H1 (cell line): ENCODE results near the gene GPRIN1. TPM values are rescaled to one million over a fixed set of nuclear protein-coding genes. Genes with fewer than 3 reads are reported as not detected.
A peak's percentile ranks its signal among the peaks of the same experiment; 100 is the strongest.

Experiments used
- CTCF ChIA-PET: fragments of 300-600 bp; sonication (Branson Sonifier 250); formaldehyde crosslinking; loops from one replicate; lab custom pipeline; 2021; ENCODE audit not compliant: partially characterized antibody; lab: Charles Lee
- POLR2A ChIA-PET: fragments of 300-600 bp; sonication (Branson Sonifier 250); formaldehyde crosslinking; loops from one replicate; lab custom pipeline; 2021; ENCODE audit warnings: inconsistent platforms; ENCODE audit not compliant: partially characterized antibody; lab: Charles Lee
- DNase-seq, 2 experiments: peaks; one replicate each; pipeline versions ENCODE4 v3.0.0 to v3.0.0-alpha.2; 2010 to 2022; ENCODE audit warnings: low spot score in 2 of 2, low read depth in 1 of 2, mixed read lengths in 1 of 2
- FAIRE-seq: peaks from 2 replicates; lab custom pipeline; 2011; peaks lifted over from hg19 to GRCh38; lab: Jason Lieb, UNC
- H2AFZ ChIP-seq: 2 replicates; pipeline ENCODE4 v1.8.1; 2012; ENCODE audit warnings: low read length, inconsistent platforms
- H2AK5ac ChIP-seq: 2 replicates; pipeline ENCODE4 v1.6.1; 2013; ENCODE audit warnings: low read depth, low read length
- H2BK120ac ChIP-seq: replicated peaks from 2 replicates; pipeline ENCODE3; 2013; ENCODE audit warnings: low read depth, low read length, inconsistent platforms
- H2BK12ac ChIP-seq: 2 replicates; pipeline ENCODE4 v1.6.1; 2013; ENCODE audit warnings: low read depth, low read length
- H2BK15ac ChIP-seq: 2 replicates; pipeline ENCODE4 v1.6.1; 2013; ENCODE audit warnings: low read length
- H2BK20ac ChIP-seq: 2 replicates; pipeline ENCODE4 v1.6.1; 2013; ENCODE audit warnings: low read length
- H2BK5ac ChIP-seq: 2 replicates; pipeline ENCODE4 v1.6.1; 2013; ENCODE audit warnings: low read depth, low read length
- H3K14ac ChIP-seq: 2 replicates; pipeline ENCODE4 v1.6.1; 2013; ENCODE audit warnings: inconsistent platforms; ENCODE audit not compliant: insufficient read length
- H3K18ac ChIP-seq: 2 replicates; pipeline ENCODE4 v1.6.1; 2013; ENCODE audit warnings: low read length; ENCODE audit errors: extremely low read depth
- H3K23ac ChIP-seq: 2 replicates; pipeline ENCODE4 v1.6.1; 2013; ENCODE audit warnings: inconsistent platforms; ENCODE audit not compliant: insufficient read length
- H3K23me2 ChIP-seq: 2 replicates; pipeline ENCODE4 v1.6.1; 2013; ENCODE audit warnings: low read depth, low read length
- H3K27ac ChIP-seq: 2 replicates; pipeline ENCODE4 v1.6.1; 2011; ENCODE audit warnings: low read depth, low read length, inconsistent platforms
- H3K27me3 ChIP-seq, 4 experiments: replicated peaks in 1 of 4; 1 replicate in 1 of 4; 2 replicates in 3 of 4; pipeline versions ENCODE4 v1.6.1 to v1.8.1; 2011 to 2013; ENCODE audit warnings: low read length in 3 of 4, mild to moderate bottlenecking in 3 of 4, inconsistent platforms in 2 of 4, mixed read lengths in 2 of 4, moderate library complexity in 1 of 4; ENCODE audit not compliant: control insufficient read depth in 3 of 4, insufficient read depth in 3 of 4; ENCODE audit errors: extremely low read depth in 1 of 4
- H3K36me3 ChIP-seq, 4 experiments: 2 replicates each; pipeline versions ENCODE4 v1.6.1 to v1.8.1; 2011 to 2013; ENCODE audit warnings: mild to moderate bottlenecking in 4 of 4, low read length in 3 of 4, moderate library complexity in 2 of 4, control low read depth in 1 of 4, inconsistent platforms in 1 of 4; ENCODE audit not compliant: insufficient read depth in 4 of 4, control insufficient read depth in 2 of 4
- H3K4ac ChIP-seq: replicated peaks from 2 replicates; pipeline ENCODE3; 2013; ENCODE audit warnings: low read length, low read depth, mixed read lengths, inconsistent platforms; ENCODE audit not compliant: insufficient read length
- H3K4me1 ChIP-seq, 4 experiments: replicated peaks in 1 of 4; 1 replicate in 1 of 4; 2 replicates in 3 of 4; pipeline versions ENCODE4 v1.6.1 to v1.8.1; 2011 to 2013; ENCODE audit warnings: low read length in 3 of 4, inconsistent platforms in 2 of 4, mixed read lengths in 1 of 4; ENCODE audit not compliant: insufficient read depth in 4 of 4, control insufficient read depth in 3 of 4
- H3K4me2 ChIP-seq, 2 experiments: 2 replicates each; pipeline versions ENCODE4 v1.6.1 to v1.8.1; 2011 to 2013; ENCODE audit warnings: low read depth in 2 of 2, low read length in 2 of 2, control low read depth in 1 of 2, inconsistent platforms in 1 of 2, mild to moderate bottlenecking in 1 of 2; ENCODE audit not compliant: insufficient read depth in 1 of 2
- H3K4me3 ChIP-seq, 4 experiments: fragments of 200-600, 300-600 bp in 1 of 4; sonication (generic), shearing (Covaris generic), sonication (Bioruptor Twin) in 1 of 4; 2 replicates each; pipeline versions ENCODE4 v1.5.1 to v1.8.1; 2011 to 2016; ENCODE audit warnings: low read length in 4 of 4, low read depth in 3 of 4, control low read depth in 2 of 4, inconsistent platforms in 2 of 4, mild to moderate bottlenecking in 2 of 4, mixed read lengths in 1 of 4, moderate library complexity in 1 of 4; ENCODE audit not compliant: insufficient read depth in 2 of 4; ENCODE audit errors: extremely low read depth in 1 of 4
- H3K56ac ChIP-seq: replicated peaks from 2 replicates; pipeline ENCODE3; 2013; ENCODE audit warnings: low read depth, mild to moderate bottlenecking, mixed read lengths, low read length, inconsistent platforms; ENCODE audit not compliant: insufficient read length
- H3K79me1 ChIP-seq: 2 replicates; pipeline ENCODE4 v1.6.1; 2013; ENCODE audit warnings: low read depth, low read length, control low read depth
- H3K79me2 ChIP-seq, 2 experiments: 2 replicates each; pipeline versions ENCODE4 v1.6.1 to v1.8.1; 2012 to 2013; ENCODE audit warnings: low read length in 2 of 2, mild to moderate bottlenecking in 2 of 2, inconsistent platforms in 1 of 2; ENCODE audit not compliant: insufficient read depth in 2 of 2, control insufficient read depth in 1 of 2
- H3K9ac ChIP-seq, 4 experiments: replicated peaks in 1 of 4; 1 replicate in 1 of 4; 2 replicates in 3 of 4; pipeline versions ENCODE4 v1.6.1 to v1.8.1; 2011 to 2013; ENCODE audit warnings: low read depth in 3 of 4, low read length in 3 of 4, control low read depth in 2 of 4, mild to moderate bottlenecking in 2 of 4, moderate library complexity in 2 of 4, inconsistent platforms in 1 of 4; ENCODE audit errors: extremely low read depth in 1 of 4
- H3K9me3 ChIP-seq, 2 experiments: 2 replicates each; pipeline versions ENCODE4 v1.6.1 to v1.8.1; 2012 to 2013; ENCODE audit warnings: mild to moderate bottlenecking in 2 of 2, moderate library complexity in 2 of 2, control low read depth in 1 of 2, inconsistent platforms in 1 of 2, low read depth in 1 of 2, low read length in 1 of 2, mixed read lengths in 1 of 2; ENCODE audit not compliant: insufficient read depth in 2 of 2
- H4K20me1 ChIP-seq, 2 experiments: replicated peaks in 1 of 2; 2 replicates each; pipeline versions ENCODE3 to v1.8.1; 2011 to 2013; ENCODE audit warnings: inconsistent platforms in 2 of 2, low read length in 2 of 2, mild to moderate bottlenecking in 1 of 2; ENCODE audit not compliant: insufficient read depth in 2 of 2, control insufficient read depth in 1 of 2
- H4K5ac ChIP-seq: 2 replicates; pipeline ENCODE4 v1.6.1; 2013; ENCODE audit warnings: low read length, low read depth, mixed read lengths, inconsistent platforms; ENCODE audit not compliant: insufficient read length
- H4K8ac ChIP-seq: 2 replicates; pipeline ENCODE4 v1.8.0; 2013; ENCODE audit warnings: mild to moderate bottlenecking, moderate library complexity, low read length, inconsistent platforms; ENCODE audit not compliant: insufficient read depth; ENCODE audit errors: extremely low read depth
- H4K91ac ChIP-seq: replicated peaks from 2 replicates; pipeline ENCODE3; 2013; ENCODE audit warnings: low read length, mixed read lengths, inconsistent platforms; ENCODE audit not compliant: insufficient read length
- RFX5 ChIP-seq: IDR thresholded peaks from 2 replicates; pipeline ENCODE4 v1.6.1; 2011; ENCODE audit warnings: low read depth, low read length, improper control_type of control experiment, borderline replicate concordance
- WGBS, 2 experiments: shearing (Covaris generic) in 1 of 2; methylation state at CpG; one replicate each; pipeline versions ENCODE4 v1.1.6 to v1.1.7; 2013 to 2015; ENCODE audit warnings: low lambda C conversion rate in 2 of 2, mixed read lengths in 2 of 2, inconsistent platforms in 1 of 2, low coverage in 1 of 2, missing lambda C conversion rate in 1 of 2; ENCODE audit not compliant: insufficient replicate concordance in 2 of 2, insufficient coverage in 1 of 2, insufficient read length in 1 of 2; ENCODE audit errors: extremely low coverage in 1 of 2, missing lambda C conversion rate in 1 of 2; 5-methylcytosine and 5-hydroxymethylcytosine counted together
- polyA plus RNA-seq, 7 experiments: library from polyadenylated mRNA; depleted of rRNA in 3 of 7; stranded (reverse) in 5 of 7; unstranded in 2 of 7; fragments of >200 nt in 5 of 7; fragments of 200-250 nt in 2 of 7; gene quantifications; 1 replicate in 5 of 7; 2 replicates in 1 of 7; 4 replicates in 1 of 7; pipeline versions ENCODE4 v1.2.1 to v1.2.3, GENCODE V29; 2011 to 2013; ENCODE audit warnings: missing spikeins in 2 of 7, mixed read lengths in 2 of 7
- total RNA-seq: library from RNA; stranded (reverse); fragmentation: NEBNext Ultra II Directional; extraction: Animal tissue kit (Norgen Biotek cat#: 25700); gene quantifications from 2 replicates; pipeline ENCODE4 v1.2.1, GENCODE V29; 2021
- TF ChIP-seq, protein P1 (sequence below): IDR thresholded peaks from 2 replicates; pipeline ENCODE4 v1.6.1; 2012; ENCODE audit warnings: inconsistent platforms

The GPRIN1 gene
- total and polyA plus RNA-seq, 2 of the 8 experiments (the other 6 are each of a cell fraction or from before 2014, with no cell fraction given): 3.3 to 12.0 TPM

DNA sequence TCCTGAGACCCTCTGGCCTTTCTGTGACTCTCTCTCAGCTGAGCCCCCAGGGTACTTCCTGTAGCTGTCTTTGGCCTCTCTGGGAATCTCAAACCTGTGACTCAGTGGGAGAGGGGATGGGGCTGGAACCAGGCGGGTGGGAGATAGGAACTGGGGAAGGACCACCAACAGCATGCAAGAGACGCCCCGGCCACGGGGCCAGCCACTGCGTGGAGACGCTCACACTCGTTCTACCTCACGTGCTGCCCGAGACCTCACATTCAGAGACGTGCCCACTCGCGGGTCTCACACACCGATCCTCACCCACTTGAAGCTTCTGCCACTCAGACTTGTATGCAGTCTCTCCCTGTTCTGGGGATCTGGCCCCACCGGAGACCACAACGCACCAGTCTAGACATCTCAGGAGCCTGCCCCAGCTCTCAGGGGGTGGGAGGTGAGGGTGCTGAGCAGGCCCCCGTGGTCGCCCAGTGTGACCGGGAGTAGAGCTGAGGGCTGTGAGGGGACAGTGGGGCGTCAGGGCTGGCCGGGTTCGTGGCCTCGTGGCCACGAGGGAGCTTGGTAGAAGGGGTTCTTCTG is 13.8 kb downstream of the GPRIN1 start:
- no peaks in the 10 kb centered on the region for H3K79me1 ChIP-seq
- peak overlapping the region in 1 of 4 experiments; percentile 55; a peak in 2 of 8 replicates for H3K4me3 ChIP-seq
- peaks cover 0 to 19% (median 7%) of the 10 kb centered on the region in 4 experiments; a peak in 4 of 7 replicates for H3K27me3 ChIP-seq
- H2AK5ac ChIP-seq: no peak overlapping the region
- FAIRE-seq (no peak), DNase-seq (no peak)
- POLR2A ChIA-PET: interaction anchor here (0.7 to 3.3 kb wide), 8 partner anchors 10 to 60 kb away, joined by 3 to 23 read pairs (median 4); partner anchors contain the start of genes EIF4E1B, RNF44 and SNCB
- CTCF ChIA-PET: interaction anchor here (0.5 to 5.6 kb wide), 18 partner anchors 10 to 249 kb away, joined by 3 to 37 read pairs (median 5); partner anchors contain the start of gene CDHR2
- peaks cover 4 to 9% of the 10 kb centered on the region in 2 experiments; a peak in 2 of 4 replicates for H3K9me3 ChIP-seq
- no peak overlapping the region for H2BK20ac ChIP-seq
- no peak overlapping the region for H3K9ac ChIP-seq
- H3K14ac ChIP-seq: no peak overlapping the region
- H3K56ac ChIP-seq: no peak overlapping the region
- H2AFZ ChIP-seq: peak overlapping the region; percentile 8; the same call in 1 of the 2 replicates
- peak overlapping the region; percentile 38; the same call in 1 of the 2 replicates for H4K8ac ChIP-seq
- H3K79me2 ChIP-seq: no peaks in the 10 kb centered on the region
- H3K18ac ChIP-seq: no peak overlapping the region
- H3K4ac ChIP-seq: no peak overlapping the region
- H3K23me2 ChIP-seq: peaks cover 14% of the 10 kb centered on the region; the same call in 1 of the 2 replicates
- H3K27ac ChIP-seq: no peak overlapping the region
- TF ChIP-seq, protein P1, sequence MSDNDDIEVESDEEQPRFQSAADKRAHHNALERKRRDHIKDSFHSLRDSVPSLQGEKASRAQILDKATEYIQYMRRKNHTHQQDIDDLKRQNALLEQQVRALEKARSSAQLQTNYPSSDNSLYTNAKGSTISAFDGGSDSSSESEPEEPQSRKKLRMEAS: peak; percentile 0; the same call in 1 of the 2 replicates
- TF ChIP-seq RFX5: no peak
- H4K91ac ChIP-seq: no peak overlapping the region
- H4K20me1 ChIP-seq: peaks cover 0 to 7% of the 10 kb centered on the region in 2 experiments
- H3K4me1 ChIP-seq: 0 out of 7 replicates have a peak, but pooled peaks cover 0 to 2% (median 0%) of the 10 kb centered on the region in 4 experiments
- no peak overlapping the region for H2BK5ac ChIP-seq
- H3K4me2 ChIP-seq: peak overlapping the region; percentile 69 to 83; a peak in 3 of 4 replicates
- 89% methylated on average over 23 of the region's 23 CpGs; no CpG with 5 or more reads in 1 of the 2 experiments for WGBS, 2 experiments
- H3K23ac ChIP-seq: no peak overlapping the region
- no peak overlapping the region for H2BK120ac ChIP-seq
- peaks cover 0 to 4% (median 0%) of the 10 kb centered on the region in 4 experiments; a peak in 2 of 8 replicates for H3K36me3 ChIP-seq
- 0 out of 2 replicates have a peak overlapping the region, but pooled peaks have one; percentile 34 for H2BK15ac ChIP-seq
- H2BK12ac ChIP-seq: no peak overlapping the region
- H4K5ac ChIP-seq: no peak overlapping the region
